ENCODE data around the gene METTL13.

METTL13 gene

GRCh38 chr1:171781176-171781875 is at the start of gene METTL13:
Gene METTL13, plus strand, starts transcription at chr1:171781660. Its CDS starts 308 bp downstream, at chr1:171781968.
- DNase-seq (ENCODE audit: low read depth, low spot score) = peak; percentile 96

GRCh38 chr1:171736196-171736595 is 45.3 kb upstream of the METTL13 start:
- no peak for DNase-seq (ENCODE audit: low read depth, low spot score)

- DNase-seq (ENCODE audit: low read depth, low spot score) = no peak
Observed at GRCh38 chr1:171738911-171739310, 42.5 kb upstream of the METTL13 start.

GRCh38 chr1:171739656-171740055 is 41.8 kb upstream of the METTL13 start:
- no peak for DNase-seq (ENCODE audit: low read depth, low spot score)

GRCh38 chr1:171740356-171740863 is 41.0 kb upstream of the METTL13 start:
- no peak for DNase-seq (ENCODE audit: low read depth, low spot score)

GRCh38 chr1:171740987-171741871 is 40.2 kb upstream of the METTL13 start:
- no peak for DNase-seq (ENCODE audit: low read depth, low spot score)

- peak; percentile 77 for DNase-seq (ENCODE audit: low read depth, low spot score)
Observed at GRCh38 chr1:171741872-171742576, 39.4 kb upstream of the METTL13 start, which contains the start of gene VAMP4. Gene VAMP4, minus strand, starts transcription at chr1:171742065. Its CDS starts 3,651 bp downstream, at chr1:171738414.

- no peak for DNase-seq (ENCODE audit: low read depth, low spot score)
Observed at GRCh38 chr1:171742577-171742922, 38.9 kb upstream of the METTL13 start.

- DNase-seq (ENCODE audit: low read depth, low spot score) = no peak
Observed at GRCh38 chr1:171743081-171743870, 38.2 kb upstream of the METTL13 start.

GRCh38 chr1:171744986-171745385 is 36.5 kb upstream of the METTL13 start:
- no peak for DNase-seq (ENCODE audit: low read depth, low spot score)

- no peak for DNase-seq (ENCODE audit: low read depth, low spot score)
Observed at GRCh38 chr1:171748651-171749050, 32.8 kb upstream of the METTL13 start.

GRCh38 chr1:171751221-171751620 is 30.2 kb upstream of the METTL13 start:
- DNase-seq (ENCODE audit: low read depth, low spot score) = no peak

- DNase-seq (ENCODE audit: low read depth, low spot score) = no peak
Observed at GRCh38 chr1:171753182-171753581, 28.3 kb upstream of the METTL13 start.

GRCh38 chr1:171753685-171754352 is 27.6 kb upstream of the METTL13 start:
- no peak for DNase-seq (ENCODE audit: low read depth, low spot score)

- DNase-seq (ENCODE audit: low read depth, low spot score) = no peak
Observed at GRCh38 chr1:171754353-171754705, 27.1 kb upstream of the METTL13 start.

GRCh38 chr1:171754971-171755370 is 26.5 kb upstream of the METTL13 start:
- DNase-seq (ENCODE audit: low read depth, low spot score) = no peak

- DNase-seq (ENCODE audit: low read depth, low spot score) = no peak
Observed at GRCh38 chr1:171756856-171757255, 24.6 kb upstream of the METTL13 start.

GRCh38 chr1:171758011-171758410 is 23.4 kb upstream of the METTL13 start:
- no peak for DNase-seq (ENCODE audit: low read depth, low spot score)

GRCh38 chr1:171762143-171762563 is 19.3 kb upstream of the METTL13 start:
- no peak for DNase-seq (ENCODE audit: low read depth, low spot score)

- no peak for DNase-seq (ENCODE audit: low read depth, low spot score)
Observed at GRCh38 chr1:171763764-171764163, 17.7 kb upstream of the METTL13 start.

- DNase-seq (ENCODE audit: low read depth, low spot score) = no peak
Observed at GRCh38 chr1:171769171-171769570, 12.3 kb upstream of the METTL13 start.

Measured in activated naive CD8-positive, alpha-beta T cell treated with anti-CD3 and anti-CD28 coated beads, Interleukin-2, amount 50 U/mL, for 16 hours (primary cell).